IMR-90 (cell line): ENCODE results near the gene TMCO2. TPM values are rescaled to one million over a fixed set of nuclear protein-coding genes. Genes with fewer than 3 reads are reported as not detected.
A peak's percentile ranks its signal among the peaks of the same experiment; 100 is the strongest.

Source experiments
- ATAC-seq: fragments of 200-7000 bp; cut with Tn5 transposase; 2 replicates; pipeline ENCODE4 v1.9.1; 2020; ENCODE audit warnings: low read depth, mild to moderate bottlenecking, moderate library complexity
- BruUV-seq: library from RNA; stranded (reverse); fragments of 400-500 nt; replicated peaks from 2 replicates; lab custom pipeline; 2021; lab: Mats Ljungman, UMichigan
- CTCF ChIA-PET: fragments of 300-600 bp; formaldehyde crosslinking; extraction: SDS; loops from one replicate; lab custom pipeline; 2021; ENCODE audit warnings: antibody characterized with exemption; lab: Yijun Ruan, JAX
- POLR2A ChIA-PET: fragments of 300-600 bp; sonication (Branson Sonifier 250); formaldehyde crosslinking; loops from one replicate; lab custom pipeline; 2022; ENCODE audit warnings: antibody characterized with exemption; ENCODE audit not compliant: unreplicated experiment; lab: Charles Lee
- DNase-seq: peaks from one replicate; pipeline ENCODE4 v3.0.0; 2013
- H2AFZ ChIP-seq: replicated peaks from 2 replicates; pipeline ENCODE3; 2013; ENCODE audit warnings: low read length, mild to moderate bottlenecking; ENCODE audit not compliant: poor library complexity
- H2AK5ac ChIP-seq: 2 replicates; pipeline ENCODE4 v1.6.1; 2013; ENCODE audit warnings: low read depth, low read length, inconsistent platforms
- H2AK9ac ChIP-seq: replicated peaks from 2 replicates; pipeline ENCODE3; 2013; ENCODE audit warnings: mild to moderate bottlenecking, low read depth, low read length, moderate library complexity; ENCODE audit not compliant: poor library complexity
- H2BK120ac ChIP-seq: 2 replicates; pipeline ENCODE4 v1.6.1; 2013; ENCODE audit warnings: low read depth, low read length, inconsistent platforms
- H2BK15ac ChIP-seq: 3 replicates; pipeline ENCODE4 v1.6.1; 2013; ENCODE audit warnings: low read depth, low read length, inconsistent platforms
- H2BK20ac ChIP-seq: 2 replicates; pipeline ENCODE4 v1.6.1; 2013; ENCODE audit warnings: low read depth, mild to moderate bottlenecking, inconsistent platforms, low read length, moderate library complexity
- H2BK5ac ChIP-seq: 2 replicates; pipeline ENCODE4 v1.6.1; 2013; ENCODE audit warnings: mild to moderate bottlenecking, low read depth, low read length, inconsistent platforms; ENCODE audit not compliant: poor library complexity, severe bottlenecking
- H3K14ac ChIP-seq: replicated peaks from 2 replicates; pipeline ENCODE4 v1.6.1; 2013; ENCODE audit warnings: low read depth, low read length, inconsistent platforms
- H3K18ac ChIP-seq: 2 replicates; pipeline ENCODE4 v1.6.1; 2013; ENCODE audit warnings: low read depth, low read length, control low read depth
- H3K23ac ChIP-seq: 2 replicates; pipeline ENCODE4 v1.6.1; 2013; ENCODE audit warnings: low read depth, low read length, inconsistent platforms
- H3K27ac ChIP-seq: 2 replicates; pipeline ENCODE4 v1.5.1; 2013; ENCODE audit warnings: mild to moderate bottlenecking, control low read depth, low read length; ENCODE audit not compliant: insufficient read depth
- H3K27me3 ChIP-seq: 2 replicates; pipeline ENCODE4 v1.6.1; 2013; ENCODE audit warnings: low read length; ENCODE audit not compliant: control insufficient read depth, insufficient read depth
- H3K36me3 ChIP-seq: 2 replicates; pipeline ENCODE4 v1.6.1; 2013; ENCODE audit warnings: low read length, mixed read lengths; ENCODE audit not compliant: control insufficient read depth, insufficient read depth
- H3K4ac ChIP-seq: 2 replicates; pipeline ENCODE4 v1.6.1; 2013; ENCODE audit warnings: low read depth, low read length, inconsistent platforms
- H3K4me1 ChIP-seq: 2 replicates; pipeline ENCODE4 v1.6.1; 2013; ENCODE audit warnings: low read length, mixed read lengths; ENCODE audit not compliant: control insufficient read depth, insufficient read depth
- H3K4me2 ChIP-seq: 2 replicates; pipeline ENCODE4 v1.6.1; 2013; ENCODE audit warnings: low read depth, mild to moderate bottlenecking, control low read depth, low read length, moderate library complexity
- H3K4me3 ChIP-seq: 2 replicates; pipeline ENCODE4 v1.5.1; 2013; ENCODE audit warnings: low read depth, mild to moderate bottlenecking, control low read depth, low read length, moderate library complexity; ENCODE audit not compliant: insufficient read depth
- H3K56ac ChIP-seq: 2 replicates; pipeline ENCODE4 v1.6.1; 2013; ENCODE audit warnings: low read length, inconsistent platforms; ENCODE audit not compliant: insufficient read depth; ENCODE audit errors: extremely low read depth
- H3K79me1 ChIP-seq, 2 experiments: 2 replicates each; pipeline ENCODE4 v1.6.1; 2013; ENCODE audit warnings: low read length in 2 of 2, inconsistent platforms in 1 of 2, low read depth in 1 of 2
- H3K9ac ChIP-seq: 2 replicates; pipeline ENCODE4 v1.6.1; 2013; ENCODE audit warnings: low read depth, low read length, control low read depth
- H3K9me1 ChIP-seq: 2 replicates; pipeline ENCODE4 v1.6.1; 2013; ENCODE audit warnings: low read length, inconsistent platforms; ENCODE audit not compliant: insufficient read depth
- H3K9me3 ChIP-seq: 2 replicates; pipeline ENCODE4 v1.6.1; 2013; ENCODE audit warnings: low read length; ENCODE audit not compliant: control insufficient read depth, insufficient read depth
- H4K20me1 ChIP-seq: 2 replicates; pipeline ENCODE4 v1.6.1; 2013; ENCODE audit warnings: low read length, inconsistent platforms; ENCODE audit not compliant: insufficient read depth
- H4K5ac ChIP-seq: 2 replicates; pipeline ENCODE4 v1.6.1; 2013; ENCODE audit warnings: mild to moderate bottlenecking, low read depth, low read length, control low read depth
- H4K8ac ChIP-seq, 2 experiments: 2 replicates each; pipeline ENCODE4 v1.6.1; 2013; ENCODE audit warnings: low read depth in 2 of 2, low read length in 2 of 2, control low read depth in 1 of 2, inconsistent platforms in 1 of 2
- H4K91ac ChIP-seq: 2 replicates; pipeline ENCODE4 v1.6.1; 2013; ENCODE audit warnings: low read depth, low read length, inconsistent platforms; ENCODE audit not compliant: insufficient read depth
- CTCF ChIP-seq: conservative IDR thresholded peaks from 2 replicates; pipeline ENCODE4 v1.5.1; 2012; ENCODE audit warnings: mild to moderate bottlenecking, low read depth, low read length, improper control_type of control experiment
- FOS ChIP-seq: fragments of 150-350 bp; IDR thresholded peaks from 2 replicates; pipeline ENCODE4 v1.6.1; 2016; ENCODE audit warnings: low read depth, low read length
- MAZ ChIP-seq: IDR thresholded peaks from 2 replicates; pipeline ENCODE4 v1.6.1; 2012; ENCODE audit warnings: low read depth, mild to moderate bottlenecking, low read length, improper control_type of control experiment, moderate library complexity, borderline replicate concordance
- MXI1 ChIP-seq: IDR thresholded peaks from 2 replicates; pipeline ENCODE4 v1.6.1; 2012; ENCODE audit warnings: low read depth, mild to moderate bottlenecking, low read length, moderate library complexity, borderline replicate concordance
- POLR2A ChIP-seq: IDR thresholded peaks from 2 replicates; pipeline ENCODE4 v1.6.1; 2012; ENCODE audit warnings: mild to moderate bottlenecking, low read depth, low read length
- WGBS, 2 experiments: methylation state at CpG; one replicate each; pipeline versions ENCODE4 v1.1.5 to v1.1.7; 2013; ENCODE audit warnings: missing lambda C conversion rate in 2 of 2; ENCODE audit not compliant: insufficient read length in 1 of 2; ENCODE audit errors: extremely low coverage in 2 of 2; 5-methylcytosine and 5-hydroxymethylcytosine counted together
- dilution Hi-C: fragments of 300-500 bp; cut with HindIII; formaldehyde crosslinking; loops from one replicate; pipeline ENCODE4 v1.14.3; 2018; ENCODE audit warnings: low sequenced_read_pairs; ENCODE audit not compliant: unreplicated experiment
- in situ Hi-C: fragments of 300-500 bp; cut with MboI; formaldehyde crosslinking; loops from 3 replicates; pipeline ENCODE4 v1.14.3; 2019; ENCODE audit warnings: low sequenced_read_pairs, inconsistent platforms, mixed read lengths
- intact Hi-C: fragments of 100-400 bp; cut with micrococcal nuclease; formaldehyde crosslinking; loops from 2 replicates; pipeline ENCODE4 v1.10.0; 2022
- polyA plus RNA-seq, 3 experiments: library from polyadenylated mRNA; depleted of rRNA; stranded (reverse); fragments of >200 nt; gene quantifications; 2 replicates each; pipeline ENCODE4 v1.2.3, GENCODE V29; 2012; ENCODE audit warnings: low replicate concordance in 1 of 3
- total RNA-seq: library from RNA; depleted of rRNA; stranded (reverse); fragments of >200 nt; gene quantifications from 2 replicates; pipeline ENCODE4 v1.2.3, GENCODE V29; 2012

TMCO2 gene
- total and polyA plus RNA-seq, 2 of the 4 experiments (the other 2 are of a cell fraction) = not detected

- Histone ChIP-seq H2AK9ac (peak overlapping the region; percentile 29), H3K23ac (no peak overlapping the region), H2AFZ (peak overlapping the region; percentile 63), H3K14ac (no peak overlapping the region), H3K4me1 (no peaks in the 10 kb centered on the region), H3K27ac (no peak overlapping the region), H3K4ac (no peak overlapping the region), H2BK20ac (no peak overlapping the region; the same call in 1 of the 2 replicates), H3K4me2 (no peak overlapping the region), H4K5ac (no peak overlapping the region), H4K8ac (no peak overlapping the region), H3K9ac (no peak overlapping the region), H4K91ac (no peak overlapping the region), H3K36me3 (no peaks in the 10 kb centered on the region), H2BK5ac (no peak overlapping the region), H2BK15ac (no peak overlapping the region), H3K79me1 (no peaks in the 10 kb centered on the region), H3K4me3 (no peak overlapping the region), H3K27me3 (no peaks in the 10 kb centered on the region; the same call in 1 of the 2 replicates), H3K9me3 (no peaks in the 10 kb centered on the region), H2AK5ac (no peak overlapping the region), H3K56ac (no peak overlapping the region), H4K20me1 (no peaks in the 10 kb centered on the region), H3K18ac (no peak overlapping the region), H2BK120ac (no peak overlapping the region), H3K9me1 (no peaks in the 10 kb centered on the region)
- BruUV-seq = no TSS peak
- dilution Hi-C loops = no loop called here
- in situ Hi-C loops = no loop called here
- ChIA-PET CTCF (no interaction called here), POLR2A (interaction anchor here (0.6 to 0.7 kb wide), 2 partner anchors 15 to 83 kb away, joined by 3 to 4 read pairs; no protein-coding TSS in a partner anchor)
- no peak for DNase-seq
- no CpG with 5 or more reads among the region's 1 CpG for WGBS, 2 experiments
- TF ChIP-seq MAZ = no peak
- no peak for TF ChIP-seq FOS
- no peak for TF ChIP-seq MXI1
- no peak for TF ChIP-seq POLR2A
- TF ChIP-seq CTCF = no peak
- intact Hi-C loops = no loop called here
- ATAC-seq = no peak
Observed at GRCh38 chr1:40300249-40300567, 52.5 kb downstream of the TMCO2 start.
